ENCODE measurements around the gene AHI1.

Gene AHI1

GRCh38 chr6:135323202-135323668 is 174.3 kb downstream of the AHI1 start:
- DNase-seq = no peak

GRCh38 chr6:135322427-135323201 is 174.9 kb downstream of the AHI1 start:
- DNase-seq = no peak

GRCh38 chr6:135320721-135321621 is 176.6 kb downstream of the AHI1 start:
- DNase-seq = no peak

GRCh38 chr6:135319819-135320218 is 177.7 kb downstream of the AHI1 start:
- DNase-seq = no peak

GRCh38 chr6:135318738-135319469 is 178.6 kb downstream of the AHI1 start:
- no peak for DNase-seq

GRCh38 chr6:135314543-135314942 is 183.0 kb downstream of the AHI1 start:
- no peak for DNase-seq

- DNase-seq = no peak
Measured at GRCh38 chr6:135311446-135312200, 185.9 kb downstream of the AHI1 start.

GRCh38 chr6:135310291-135310690 is 187.2 kb downstream of the AHI1 start:
- no peak for DNase-seq

- DNase-seq = no peak
Measured at GRCh38 chr6:135306740-135307420, 190.7 kb downstream of the AHI1 start.

- no peak for DNase-seq
Measured at GRCh38 chr6:135306166-135306565, 191.4 kb downstream of the AHI1 start.

GRCh38 chr6:135305684-135306083 is 191.9 kb downstream of the AHI1 start:
- DNase-seq = no peak

GRCh38 chr6:135304883-135305282 is 192.7 kb downstream of the AHI1 start:
- no peak for DNase-seq

- no peak for DNase-seq
Measured at GRCh38 chr6:135301304-135301703, 196.2 kb downstream of the AHI1 start.

GRCh38 chr6:135300576-135300975 is 197.0 kb downstream of the AHI1 start:
- no peak for DNase-seq

GRCh38 chr6:135299256-135299655 is 198.3 kb downstream of the AHI1 start:
- no peak for DNase-seq

- DNase-seq = no peak
Measured at GRCh38 chr6:135298455-135298854, 199.1 kb downstream of the AHI1 start.

- DNase-seq = no peak
Measured at GRCh38 chr6:135296715-135297114, 200.8 kb downstream of the AHI1 start.

- no peak for DNase-seq
Measured at GRCh38 chr6:135295085-135295484, 202.5 kb downstream of the AHI1 start.

GRCh38 chr6:135291288-135292076 is 206.1 kb downstream of the AHI1 start:
- DNase-seq = no peak

- DNase-seq = no peak
Measured at GRCh38 chr6:135289816-135290215, 207.7 kb downstream of the AHI1 start.

- no peak for DNase-seq
Measured at GRCh38 chr6:135286962-135287538, 210.5 kb downstream of the AHI1 start.
